ENCODE data around the gene ZBTB22. TPM values are rescaled to one million over a fixed set of nuclear protein-coding genes. Genes with fewer than 3 reads are reported as not detected.

ZBTB22 gene
- total RNA-seq, 2 donors from 2014 or later, result 15.0 to 29.5 TPM

- Histone ChIP-seq H3K27ac (no peak overlapping the region), H3K4me1 (ENCODE audit: control insufficient read depth in 1 of 2, low read depth in 2 of 2) (peaks cover 15 to 20% of the 10 kb centered on the region in 2 donors), H3K36me3 (peaks cover 19% of the 10 kb centered on the region), H3K9me3 (no peaks in the 10 kb centered on the region), H3K27me3 (replicated peaks; ENCODE audit: insufficient read depth) (no peaks in the 10 kb centered on the region), H3K4me3 (no peak overlapping the region)
- TF ChIP-seq CTCF (IDR thresholded peaks at IDR 0.05), result no peak
- no peak for DNase-seq (ENCODE audit: low spot score)
- ATAC-seq (ENCODE audit: insufficient number of reproducible peaks, low FRiP score, low read depth), result no peak
These were observed 15.7 kb downstream of the ZBTB22 start for GRCh38 chr6:33301877-33302276.

- Histone ChIP-seq H3K27me3 (replicated peaks; ENCODE audit: insufficient read depth) (no peaks in the 10 kb centered on the region), H3K9me3 (no peaks in the 10 kb centered on the region), H3K4me3 (peak overlapping the region; percentile 79), H3K4me1 (ENCODE audit: control insufficient read depth in 1 of 2, low read depth in 2 of 2) (peaks cover 15 to 20% of the 10 kb centered on the region in 2 donors), H3K36me3 (peaks cover 25% of the 10 kb centered on the region), H3K27ac (peak overlapping the region; percentile 92 to 93)
- DNase-seq (ENCODE audit: low spot score) (peak; percentile 72), ATAC-seq (ENCODE audit: insufficient number of reproducible peaks, low FRiP score, low read depth) (peak; percentile 67)
- TF ChIP-seq CTCF (IDR thresholded peaks at IDR 0.05), result peak; percentile 61
These were observed 18.2 kb downstream of the ZBTB22 start for GRCh38 chr6:33299237-33299944.

GRCh38 chr6:33298773-33299236 lies 18.7 kb downstream of the ZBTB22 start, which contains the start of gene RGL2:
Gene RGL2 (minus strand): TSS chr6:33298942. CDS start chr6:33298610, 332 bp downstream.
- Histone ChIP-seq H3K9me3 (no peaks in the 10 kb centered on the region), H3K27me3 (replicated peaks; ENCODE audit: insufficient read depth) (no peaks in the 10 kb centered on the region), H3K27ac (peak within 1 kb of the TSS; percentile 92 to 93), H3K36me3 (peaks cover 20% of the 10 kb centered on the region), H3K4me3 (peak within 1 kb of the TSS; percentile 79), H3K4me1 (ENCODE audit: control insufficient read depth in 1 of 2, low read depth in 2 of 2) (peaks cover 15 to 20% of the 10 kb centered on the region in 2 donors)
- TF ChIP-seq CTCF (IDR thresholded peaks at IDR 0.05), result no peak
- ATAC-seq (ENCODE audit: insufficient number of reproducible peaks, low FRiP score, low read depth) (peak; percentile 41), DNase-seq (ENCODE audit: low spot score) (peak; percentile 55)

- H3K36me3 ChIP-seq, result peaks cover 16% of the 10 kb centered on the region
- no peak for TF ChIP-seq CTCF (IDR thresholded peaks at IDR 0.05)
These were observed 19.4 kb downstream of the ZBTB22 start for GRCh38 chr6:33297956-33298772.

GRCh38 chr6:33297406-33297955 lies 20.1 kb downstream of the ZBTB22 start:
- DNase-seq (ENCODE audit: low spot score) (no peak), ATAC-seq (ENCODE audit: insufficient number of reproducible peaks, low FRiP score, low read depth) (no peak)
- H3K27ac ChIP-seq, result peak overlapping the region; percentile 74 to 92
- H3K4me3 ChIP-seq, result peak overlapping the region; percentile 79
- peaks cover 15 to 20% of the 10 kb centered on the region in 2 donors for H3K4me1 ChIP-seq (ENCODE audit: control insufficient read depth in 1 of 2, low read depth in 2 of 2)
- peaks cover 15% of the 10 kb centered on the region for H3K36me3 ChIP-seq
- TF ChIP-seq CTCF (IDR thresholded peaks at IDR 0.05), result no peak
- no peaks in the 10 kb centered on the region for H3K9me3 ChIP-seq
- H3K27me3 ChIP-seq (replicated peaks; ENCODE audit: insufficient read depth), result no peaks in the 10 kb centered on the region

More at GRCh38 chr6:33297956-33298772, 19.4 kb downstream of the ZBTB22 start:
- Histone ChIP-seq H3K4me1 (ENCODE audit: control insufficient read depth in 1 of 2, low read depth in 2 of 2) (peaks cover 15 to 20% of the 10 kb centered on the region in 2 donors), H3K27me3 (replicated peaks; ENCODE audit: insufficient read depth) (no peaks in the 10 kb centered on the region), H3K4me3 (peak overlapping the region; percentile 79), H3K9me3 (no peaks in the 10 kb centered on the region), H3K27ac (peak overlapping the region; percentile 92 to 93)
- peak; percentile 9 for ATAC-seq (ENCODE audit: insufficient number of reproducible peaks, low FRiP score, low read depth)
- no peak for DNase-seq (ENCODE audit: low spot score)
